GM18867 (cell line): Measurements from ENCODE around the gene ULK1.

ENCODE experiments used
- ATAC-seq: cut with Tn5 transposase; IDR thresholded peaks from one replicate; pipeline ENCODE4 v1.9.1; 2021; ENCODE audit warnings: mild to moderate bottlenecking, moderate library complexity; ENCODE audit not compliant: unreplicated experiment

Gene ULK1

DNA sequence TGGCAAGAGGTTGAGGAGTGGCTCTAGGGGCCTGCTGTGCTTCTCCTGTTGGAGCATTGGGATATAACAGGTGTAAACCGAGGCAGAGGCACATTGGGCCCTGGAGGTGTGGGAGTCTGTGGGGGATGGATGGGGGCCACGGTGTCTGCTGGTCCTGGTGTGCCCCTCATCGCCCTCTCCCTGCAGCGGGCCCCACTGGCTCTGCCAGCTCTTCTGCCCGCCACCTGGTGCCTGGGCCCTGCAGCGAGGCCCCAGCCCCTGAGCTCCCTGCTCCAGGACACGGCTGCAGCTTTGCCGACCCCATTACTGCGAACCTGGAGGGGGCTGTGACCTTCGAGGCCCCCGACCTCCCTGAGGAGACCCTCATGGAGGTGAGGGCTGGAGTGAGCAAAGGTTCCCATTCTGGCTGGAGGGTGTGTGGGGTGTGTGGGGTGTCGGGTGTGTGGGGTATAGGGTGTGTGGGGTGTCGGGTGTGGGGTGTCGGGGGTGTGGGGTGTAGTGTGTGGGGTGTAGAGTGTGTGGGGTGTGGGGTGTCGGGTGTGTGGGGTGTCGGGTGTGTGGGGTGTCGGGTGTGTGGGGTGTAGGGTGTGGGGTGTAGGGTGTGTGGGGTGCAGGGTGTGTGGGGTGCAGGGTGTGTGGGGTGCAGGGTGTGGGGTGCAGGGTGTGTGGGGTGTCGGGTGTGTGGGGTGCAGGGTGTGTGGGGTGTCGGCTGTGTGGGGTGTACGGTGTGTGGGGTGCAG, 24.1 kb downstream of the ULK1 start:
- no peak for ATAC-seq

DNA sequence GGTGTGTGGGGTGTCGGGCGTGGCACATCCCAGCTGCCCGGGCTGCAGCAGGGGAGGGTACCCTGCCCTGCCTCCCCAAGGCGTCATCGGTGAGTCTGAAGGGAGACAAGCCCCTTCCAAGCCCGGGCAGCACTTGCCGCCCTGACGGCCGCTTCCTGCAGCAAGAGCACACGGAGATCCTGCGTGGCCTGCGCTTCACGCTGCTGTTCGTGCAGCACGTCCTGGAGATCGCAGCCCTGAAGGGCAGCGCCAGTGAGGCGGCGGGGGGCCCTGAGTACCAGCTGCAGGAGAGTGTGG, 24.6 kb downstream of the ULK1 start:
- no peak for ATAC-seq

DNA sequence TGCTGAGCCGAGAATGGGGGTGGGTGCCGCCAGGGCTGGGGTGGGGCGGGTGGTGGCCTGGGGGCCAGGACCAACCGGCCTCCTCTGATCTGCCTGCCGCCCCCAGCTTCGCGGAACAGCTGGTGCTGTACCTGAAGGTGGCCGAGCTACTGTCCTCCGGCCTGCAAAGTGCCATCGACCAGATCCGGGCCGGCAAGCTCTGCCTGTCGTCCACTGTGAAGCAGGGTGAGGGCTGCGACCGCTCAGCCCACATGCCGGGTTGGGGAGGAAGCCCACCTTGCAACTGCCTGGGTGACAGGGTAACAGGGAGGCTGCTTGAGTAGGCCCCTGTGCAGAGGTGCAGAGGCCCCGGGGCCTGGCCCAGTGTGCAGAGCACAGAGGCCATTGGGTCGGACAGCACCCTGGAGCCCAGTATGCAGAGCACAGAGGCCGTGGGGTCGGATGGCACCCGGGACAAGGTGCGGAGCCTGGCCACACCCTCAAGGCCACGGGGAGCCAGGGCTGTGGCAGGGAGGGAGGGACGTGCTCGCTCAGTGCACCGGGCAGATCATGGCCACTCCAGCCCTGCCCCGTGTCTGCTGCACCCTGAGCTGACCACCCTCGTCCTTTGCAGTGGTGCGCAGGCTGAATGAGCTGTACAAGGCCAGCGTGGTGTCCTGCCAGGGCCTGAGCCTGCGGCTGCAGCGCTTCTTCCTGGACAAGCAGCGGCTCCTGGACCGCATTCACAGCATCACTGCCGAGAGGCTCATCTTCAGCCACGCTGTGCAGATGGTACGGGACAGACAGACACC, 25.1 kb downstream of the ULK1 start:
- ATAC-seq: no peak

DNA sequence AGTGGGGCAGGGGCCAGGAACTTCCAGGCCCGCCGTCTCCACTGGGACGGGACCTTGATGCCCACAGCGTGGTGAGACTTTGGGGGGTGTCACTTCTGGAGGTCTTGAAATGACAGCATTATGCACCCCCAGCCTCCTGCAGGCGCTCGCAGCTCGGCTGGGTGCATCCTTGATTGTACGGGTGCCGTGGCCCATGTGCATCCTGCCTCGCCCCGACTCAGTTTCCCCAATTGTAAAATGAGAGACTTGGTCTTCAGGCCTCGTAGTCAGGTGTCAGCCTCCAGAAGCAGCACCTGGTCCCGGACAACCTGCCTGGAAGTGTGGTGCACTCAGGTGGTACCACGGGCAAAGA, 25.7 kb downstream of the ULK1 start:
- no peak for ATAC-seq

DNA sequence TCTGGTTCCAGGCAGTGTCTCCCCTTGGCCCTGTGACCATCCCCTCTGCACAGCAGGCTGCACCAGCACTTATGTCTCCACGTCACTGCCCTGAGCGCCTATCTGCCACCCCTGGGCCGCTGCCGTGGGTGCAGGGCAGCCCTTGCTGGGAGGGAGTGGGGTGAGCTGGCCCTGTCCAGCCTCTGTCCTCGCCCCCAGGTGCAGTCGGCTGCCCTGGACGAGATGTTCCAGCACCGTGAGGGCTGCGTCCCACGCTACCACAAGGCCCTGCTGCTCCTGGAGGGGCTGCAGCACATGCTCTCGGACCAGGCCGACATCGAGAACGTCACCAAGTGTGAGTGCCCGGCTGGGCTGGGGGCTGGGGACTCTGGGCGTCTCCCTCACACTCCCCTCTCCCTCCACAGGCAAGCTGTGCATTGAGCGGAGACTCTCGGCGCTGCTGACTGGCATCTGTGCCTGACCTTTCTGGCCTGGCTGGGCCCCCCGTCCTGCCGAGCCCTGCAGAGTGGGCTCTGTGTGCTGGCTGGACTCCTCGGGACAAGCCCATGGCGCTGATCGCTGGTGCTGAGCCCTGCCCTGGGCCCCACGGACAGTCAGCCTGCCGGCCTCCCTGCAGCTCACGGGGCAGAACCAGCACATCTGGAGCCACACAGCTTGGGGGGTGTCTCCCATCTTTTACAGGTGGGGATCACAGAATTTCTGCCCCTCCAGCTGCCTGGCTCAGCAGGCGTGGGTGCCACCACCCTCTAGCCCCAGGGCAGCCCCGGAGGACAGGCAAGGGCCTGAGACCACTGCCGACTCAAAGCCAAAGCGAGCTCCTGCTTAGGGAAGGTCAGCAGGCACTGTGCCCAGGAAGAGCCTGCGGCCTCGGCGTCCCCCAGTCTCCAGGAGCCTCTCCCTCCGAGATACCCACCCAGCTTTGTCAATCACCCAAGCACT, 26.7 kb downstream of the ULK1 start:
- ATAC-seq: no peak

DNA sequence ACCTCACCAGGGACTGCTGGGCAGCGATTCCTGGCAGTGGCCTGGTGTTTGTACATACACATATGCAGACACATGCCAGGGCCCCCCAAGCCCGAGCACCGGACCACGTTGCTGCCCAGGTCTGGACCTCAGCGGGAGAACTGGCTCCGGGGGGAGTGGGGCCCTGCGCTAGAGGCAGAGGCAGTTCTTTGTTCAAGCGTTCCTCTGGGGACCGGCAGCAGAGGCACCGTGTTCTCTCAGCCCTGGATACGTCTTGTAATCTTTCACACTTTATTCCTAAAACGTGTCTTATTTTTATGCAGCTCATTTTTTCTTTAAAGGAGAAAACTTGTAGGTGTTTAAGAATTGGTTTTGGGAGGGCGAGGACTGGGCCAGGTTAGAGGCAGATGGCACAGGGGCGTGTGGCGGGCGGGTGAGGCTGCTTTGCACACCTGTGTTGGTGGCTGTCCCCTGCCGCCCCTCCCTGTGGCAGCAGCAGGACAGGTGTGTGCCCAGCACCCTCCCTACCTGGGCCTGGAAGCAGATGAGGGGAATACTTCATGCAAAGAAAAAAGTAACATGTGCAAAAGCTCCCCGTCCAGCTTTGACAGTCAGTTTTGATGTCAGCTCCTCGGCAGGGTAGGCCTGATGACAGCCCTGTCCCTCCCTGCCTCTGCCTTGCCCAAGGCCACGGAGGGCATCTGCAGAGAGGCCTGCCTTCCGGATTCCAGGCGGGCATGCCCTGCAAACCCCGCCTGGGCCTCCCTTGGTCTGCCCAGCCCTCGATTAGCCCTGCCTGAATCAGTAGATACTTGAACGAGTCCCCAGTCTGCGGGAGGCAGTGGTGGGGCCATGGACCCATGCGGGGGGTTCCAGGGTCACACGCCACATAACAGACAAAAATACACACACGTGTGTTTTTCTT, 27.7 kb downstream of the ULK1 start:
- no peak for ATAC-seq

DNA sequence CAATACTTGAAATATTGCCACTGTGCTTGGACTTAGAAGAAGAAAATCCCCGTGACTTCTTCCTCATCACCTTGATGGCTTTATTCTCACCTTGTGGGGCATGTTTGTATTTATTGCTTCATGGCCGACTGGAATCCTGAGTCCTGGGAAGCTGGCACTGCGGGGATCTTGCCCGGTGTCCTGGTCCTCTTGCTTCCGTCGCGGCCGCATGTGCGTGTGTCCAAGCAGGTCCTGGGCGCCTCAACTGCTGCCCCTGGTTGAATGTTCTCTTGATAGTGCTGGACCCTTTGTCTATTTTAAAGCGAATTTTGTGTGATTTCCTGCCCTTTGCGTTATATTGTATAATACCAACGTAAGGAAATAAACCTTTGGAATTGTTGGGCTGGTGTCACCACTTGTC, 28.4 kb downstream of the ULK1 start:
- no peak for ATAC-seq

DNA sequence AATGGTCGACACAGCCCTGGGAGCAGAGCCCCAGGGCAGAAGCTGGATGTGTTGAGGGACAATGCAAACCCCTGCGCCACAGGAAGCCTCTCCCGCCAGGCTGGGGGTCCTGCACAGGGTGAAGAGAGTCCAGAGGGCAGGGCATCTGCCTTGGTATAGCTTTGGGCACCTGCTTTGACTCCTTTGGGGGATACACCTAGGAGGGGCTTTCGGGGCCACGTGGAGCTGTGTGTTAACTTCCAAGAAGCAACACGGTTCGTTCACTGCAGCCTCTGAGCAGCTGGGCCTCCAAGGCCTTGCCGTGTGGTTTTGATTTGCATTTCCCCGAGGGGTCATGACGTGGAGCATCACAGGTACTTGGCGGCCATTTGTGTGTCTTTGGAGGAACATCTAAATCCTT, 28.8 kb downstream of the ULK1 start:
- peak; percentile 82 for ATAC-seq

DNA sequence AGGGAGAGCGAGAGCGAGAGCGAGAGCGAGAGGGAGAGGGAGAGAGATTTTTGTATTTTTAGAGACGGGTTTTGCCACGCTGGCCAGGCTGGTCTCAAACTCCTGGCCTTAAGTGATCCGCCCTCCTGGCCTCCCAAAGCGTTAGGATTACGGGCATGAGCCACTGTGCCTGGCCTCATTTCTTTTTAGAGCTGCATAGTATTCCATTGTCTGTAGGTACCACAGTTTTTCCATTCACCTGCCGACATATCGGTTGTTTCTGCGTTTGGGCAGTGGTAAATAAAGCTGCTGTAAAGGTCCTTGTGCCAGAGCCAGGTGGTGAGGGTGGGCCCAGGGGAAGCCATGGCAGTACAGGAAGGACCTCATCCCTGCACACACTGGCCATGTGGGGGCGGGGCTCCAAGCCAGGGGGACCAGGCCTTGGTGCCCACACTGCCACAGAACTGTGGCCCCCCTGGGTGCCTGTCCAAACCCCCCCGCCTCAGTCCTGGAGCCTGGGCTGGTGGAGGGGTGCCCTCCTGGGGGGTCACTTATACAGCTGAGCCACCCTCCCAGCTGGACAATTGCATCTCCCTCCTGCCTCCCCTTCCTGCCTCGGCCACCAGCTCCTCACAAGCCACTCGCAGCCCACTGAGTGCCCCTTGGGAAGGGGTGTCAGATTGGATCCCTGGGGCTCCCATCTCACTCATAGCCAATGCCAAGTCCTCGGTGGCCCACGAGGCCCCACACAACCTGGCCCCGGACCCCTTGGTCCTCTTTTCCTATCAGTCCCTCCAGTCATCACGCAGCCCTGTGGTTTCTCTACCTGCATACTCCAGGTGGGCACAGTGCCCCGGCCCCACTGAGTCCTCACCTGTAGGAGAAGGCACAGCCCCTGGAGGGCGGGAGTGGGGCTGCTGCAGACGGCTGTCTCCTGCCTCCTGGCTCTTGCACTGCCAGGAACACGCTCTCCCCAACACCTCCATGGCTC, 33.0 kb downstream of the ULK1 start:
- no peak for ATAC-seq

DNA sequence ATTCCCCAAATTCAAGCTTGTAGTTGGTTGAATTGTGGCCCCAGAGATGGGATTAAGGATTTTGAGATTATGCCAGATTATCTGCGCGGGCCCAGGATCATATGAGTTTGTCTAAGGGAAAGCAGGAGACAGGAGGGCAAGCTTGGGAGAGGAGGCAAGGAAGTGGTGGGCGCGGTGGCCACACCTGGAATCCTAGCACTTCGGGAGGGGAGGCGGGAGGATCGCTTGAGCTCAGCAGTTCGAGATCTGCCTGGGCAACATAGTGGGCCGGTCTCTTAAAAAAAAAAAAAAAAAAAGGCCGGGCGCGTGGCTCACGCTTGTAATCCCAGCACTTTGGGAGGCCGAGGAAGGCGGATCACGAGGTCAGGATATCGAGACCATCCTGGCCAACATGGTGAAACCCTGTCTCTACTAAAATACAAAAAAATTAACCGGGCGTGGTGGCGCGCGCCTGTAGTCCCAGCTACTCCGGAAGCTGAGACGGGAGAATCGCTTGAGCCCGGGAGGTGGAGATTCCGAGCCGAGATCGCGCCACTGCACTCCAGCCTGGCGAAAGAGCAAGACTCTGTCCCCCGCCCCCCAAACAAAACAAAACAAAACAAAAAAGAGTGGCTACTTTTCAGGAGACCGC, 33.8 kb downstream of the ULK1 start:
- peak; percentile 1 for ATAC-seq

DNA sequence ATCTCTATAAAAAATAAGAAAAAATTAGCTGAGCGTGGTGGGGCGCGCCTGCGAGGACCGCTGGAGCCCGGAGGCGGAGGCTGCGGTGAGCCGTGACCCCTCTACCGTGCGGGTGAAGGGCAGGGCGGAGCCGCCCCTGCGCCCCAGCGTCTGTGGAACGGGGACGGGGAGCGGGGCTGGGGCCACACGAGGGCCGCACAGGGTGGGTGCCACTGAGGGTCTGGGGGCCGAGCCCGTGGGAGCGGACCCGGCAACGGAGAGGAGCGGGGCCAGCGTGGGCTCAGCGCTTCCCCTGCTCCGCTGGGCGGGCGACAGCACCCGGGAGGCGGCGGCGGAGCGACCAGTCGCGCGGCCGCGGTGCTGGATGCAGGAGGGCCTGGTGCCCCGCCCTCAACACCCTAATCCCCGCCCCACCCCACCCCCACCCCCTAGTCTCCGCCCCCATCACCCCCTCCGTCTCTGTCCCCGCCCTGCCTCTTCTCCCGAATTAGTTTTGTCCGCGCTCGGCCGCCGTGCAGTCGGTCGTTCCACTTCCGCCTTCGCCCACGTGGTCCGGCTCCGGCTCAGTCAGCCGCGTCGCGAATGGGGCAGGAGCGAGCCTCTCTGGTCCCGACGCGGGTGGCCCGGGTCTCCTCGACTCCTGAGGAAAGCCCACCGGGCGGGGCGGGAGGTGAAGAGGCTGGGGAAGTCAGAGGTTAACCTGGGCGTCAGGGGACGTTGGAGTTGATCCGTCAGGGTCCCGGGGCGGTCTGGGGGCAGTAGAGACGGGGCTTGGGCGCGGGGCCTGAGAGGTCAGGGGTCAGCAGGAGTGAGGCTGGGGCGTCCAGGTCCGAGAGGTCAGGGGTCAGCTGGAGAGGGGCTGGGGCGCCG, 34.5 kb downstream of the ULK1 start, which contains the start of gene PUS1:
Gene PUS1 (plus strand): TSS at position 566 of the 870 bp plus-strand sequence. CDS start 447 bp downstream, outside the sequence.
- ATAC-seq: peak; percentile 69

DNA sequence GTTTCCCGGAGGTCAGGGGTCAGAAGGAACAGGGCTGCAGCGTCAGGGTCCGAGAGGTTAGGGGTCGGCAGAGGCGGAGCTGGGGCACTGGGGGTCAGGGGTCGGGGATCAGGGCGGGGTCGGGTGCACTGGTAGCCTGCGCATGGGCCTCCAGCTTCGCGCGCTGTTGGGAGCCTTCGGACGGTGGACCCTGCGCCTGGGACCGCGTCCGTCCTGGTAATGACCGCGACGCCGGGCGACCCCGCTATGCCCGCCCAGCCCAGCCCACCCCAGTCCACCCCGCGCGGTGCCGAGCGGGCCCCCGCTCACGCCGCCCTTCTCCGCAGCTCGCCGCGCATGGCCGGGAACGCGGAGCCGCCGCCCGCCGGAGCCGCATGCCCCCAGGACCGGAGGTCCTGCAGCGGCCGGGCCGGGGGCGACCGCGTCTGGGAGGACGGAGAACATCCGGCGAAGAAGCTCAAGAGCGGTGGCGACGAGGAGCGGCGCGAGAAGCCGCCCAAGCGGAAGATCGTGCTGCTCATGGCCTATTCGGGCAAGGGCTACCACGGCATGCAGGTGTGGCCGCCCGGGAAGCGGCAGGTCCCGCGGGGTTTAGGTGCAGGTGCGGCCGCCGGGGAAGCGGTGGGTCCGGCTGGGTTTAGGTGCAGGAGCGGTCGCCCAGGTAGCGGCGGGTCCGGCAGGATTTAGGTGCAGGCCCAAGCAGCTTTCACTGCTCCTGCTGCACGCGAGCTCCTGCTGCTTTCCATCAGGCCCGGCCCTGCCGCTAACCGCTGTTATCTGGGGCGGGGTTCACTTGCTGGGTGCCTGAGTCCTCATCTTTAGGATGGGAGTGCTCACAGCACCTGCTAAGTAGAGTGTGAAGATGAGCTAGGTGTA, 35.4 kb downstream of the ULK1 start:
- ATAC-seq: peak; percentile 25

DNA sequence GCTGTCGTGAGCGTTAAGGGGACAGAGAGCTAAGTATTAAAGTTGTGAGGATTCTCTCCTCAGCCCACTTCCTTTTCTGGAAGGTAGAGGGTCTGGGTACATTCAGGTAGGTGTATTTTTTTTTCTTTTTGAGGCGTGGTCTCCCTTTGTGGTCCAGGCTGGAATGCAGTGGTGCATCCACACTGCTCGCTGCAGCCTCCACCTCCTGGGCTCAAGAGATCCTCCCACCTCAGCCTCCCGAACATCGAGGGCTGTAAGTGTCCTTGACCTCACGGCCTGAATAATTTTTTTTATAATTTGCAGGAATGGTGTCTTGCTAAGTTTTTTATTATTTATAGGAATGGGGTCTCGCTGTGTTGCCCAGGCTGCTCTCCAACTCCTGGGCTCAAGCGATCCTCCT, 36.1 kb downstream of the ULK1 start:
- no peak for ATAC-seq

DNA sequence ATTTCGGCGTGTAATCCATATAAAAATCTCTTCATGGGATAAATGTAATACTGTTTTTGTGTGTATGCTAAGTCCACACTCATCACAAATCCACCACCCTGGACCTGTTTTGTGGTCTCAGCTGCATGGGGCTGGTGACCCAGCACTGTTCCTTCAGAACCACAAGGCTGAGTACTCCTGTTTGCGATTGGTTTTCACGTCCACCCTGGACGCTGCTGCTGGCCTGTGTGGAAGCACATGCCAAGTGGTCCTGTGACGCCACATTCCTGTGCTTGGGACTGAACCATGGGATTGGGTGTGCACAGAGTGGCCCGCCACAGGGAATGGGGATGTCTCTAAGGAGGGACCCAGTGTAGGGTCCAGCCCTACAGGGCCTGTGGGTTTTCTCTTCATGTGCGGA, 39.0 kb downstream of the ULK1 start:
- no peak for ATAC-seq

DNA sequence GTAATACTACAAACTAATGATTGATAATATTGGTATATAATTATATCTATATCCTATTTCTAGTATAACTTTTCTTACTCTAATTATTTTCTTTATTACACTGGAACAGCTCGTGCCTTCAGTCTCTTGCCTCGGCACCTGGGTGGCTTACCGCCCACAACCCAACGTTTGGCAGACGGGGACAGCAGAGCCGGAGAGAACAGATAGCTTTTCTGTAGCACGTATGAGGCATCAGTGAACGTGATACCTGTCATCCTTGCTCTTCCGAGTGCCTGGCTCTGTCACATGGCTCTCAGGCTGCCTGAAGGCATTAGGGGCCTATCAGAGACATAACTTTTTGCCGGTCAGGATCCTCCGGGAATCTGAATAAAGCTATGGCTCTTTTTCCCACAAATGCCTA, 40.1 kb downstream of the ULK1 start:
- no peak for ATAC-seq

DNA sequence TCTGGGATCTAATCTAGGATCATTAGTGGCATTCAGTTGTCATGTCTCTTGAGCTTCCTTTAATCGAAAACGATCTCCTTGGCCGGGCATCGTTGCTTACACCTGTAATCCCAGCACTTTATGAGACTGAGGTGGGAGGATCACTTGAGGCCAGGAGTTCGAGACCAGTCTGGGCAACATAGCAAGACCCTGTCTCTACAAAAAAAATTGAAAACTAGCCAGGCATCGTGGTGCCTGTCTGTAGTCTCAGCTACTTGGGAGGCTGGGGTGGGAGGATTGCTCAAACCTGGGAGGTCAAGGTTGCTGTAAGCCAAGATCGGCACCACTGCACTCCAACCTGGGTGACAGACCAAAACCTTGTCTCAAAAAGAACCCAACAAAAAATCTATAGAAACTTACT, 43.7 kb downstream of the ULK1 start:
- no peak for ATAC-seq

DNA sequence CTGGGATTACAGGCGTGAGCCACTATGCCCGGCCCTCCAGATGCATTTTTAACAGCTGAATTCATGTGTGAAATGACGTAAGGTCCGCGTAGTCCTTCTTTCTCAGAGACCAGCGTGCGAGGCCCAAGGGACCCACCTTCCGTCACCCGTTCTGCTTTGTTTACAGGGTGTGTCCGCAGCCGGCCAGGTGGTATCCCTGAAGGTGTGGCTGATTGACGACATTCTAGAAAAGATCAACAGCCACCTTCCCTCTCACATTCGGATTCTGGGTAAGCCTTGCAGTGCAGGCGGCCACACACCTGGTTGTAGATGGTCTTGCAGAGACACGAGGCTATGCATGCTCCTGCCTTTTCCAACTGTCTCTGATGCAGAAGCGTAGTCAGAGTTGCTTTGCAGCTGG, 44.6 kb downstream of the ULK1 start:
- no peak for ATAC-seq
